HFFc6 (cell line): ENCODE results near the gene LAMA3. TPM values are rescaled to one million over a fixed set of nuclear protein-coding genes. Genes with fewer than 3 reads are reported as not detected.

Experiments
- DNase-seq: peaks from one replicate; pipeline ENCODE4 v3.0.0-alpha.2; 2018
- H3K27ac Mint-ChIP-seq: 2 replicates; pipeline ENCODE4 v1.8.0; 2020; ENCODE audit warnings: mild to moderate bottlenecking, mixed read lengths
- H3K27me3 Mint-ChIP-seq: 2 replicates; pipeline ENCODE4 v1.8.0; 2021; ENCODE audit warnings: mild to moderate bottlenecking, moderate library complexity, mixed read lengths; ENCODE audit not compliant: insufficient read depth
- H3K36me3 Mint-ChIP-seq: 2 replicates; pipeline ENCODE4 v1.8.0; 2021; ENCODE audit warnings: low read depth, mixed read lengths
- H3K4me1 Mint-ChIP-seq: 2 replicates; pipeline ENCODE4 v1.8.0; 2020; ENCODE audit warnings: low read depth, mixed read lengths
- H3K4me3 Mint-ChIP-seq: 2 replicates; pipeline ENCODE4 v1.8.0; 2020; ENCODE audit warnings: mild to moderate bottlenecking, moderate library complexity, mixed read lengths
- H3K9me3 Mint-ChIP-seq: 2 replicates; pipeline ENCODE4 v1.8.0; 2020; ENCODE audit warnings: mild to moderate bottlenecking, mixed read lengths
- total RNA-seq, 6 experiments: library from RNA; stranded (reverse); fragmentation: NEBNext Ultra II Directional; extraction: Animal tissue kit (Norgen Biotek cat#: 25700); gene quantifications; 2 replicates in 1 of 6; 3 replicates in 5 of 6; pipeline ENCODE4 v1.2.3, GENCODE V29; 2021
- TF ChIP-seq, protein P1 (sequence below): fragments of 200-600 bp; sonication (generic); IDR thresholded peaks from 2 replicates; pipeline ENCODE4 v1.5.0; 2021; ENCODE audit warnings: antibody characterized with exemption, mild to moderate bottlenecking

The LAMA3 gene
- total RNA-seq, 6 experiments from 2014 or later, result 0.46 to 1.6 (median 0.54) TPM

DNA sequence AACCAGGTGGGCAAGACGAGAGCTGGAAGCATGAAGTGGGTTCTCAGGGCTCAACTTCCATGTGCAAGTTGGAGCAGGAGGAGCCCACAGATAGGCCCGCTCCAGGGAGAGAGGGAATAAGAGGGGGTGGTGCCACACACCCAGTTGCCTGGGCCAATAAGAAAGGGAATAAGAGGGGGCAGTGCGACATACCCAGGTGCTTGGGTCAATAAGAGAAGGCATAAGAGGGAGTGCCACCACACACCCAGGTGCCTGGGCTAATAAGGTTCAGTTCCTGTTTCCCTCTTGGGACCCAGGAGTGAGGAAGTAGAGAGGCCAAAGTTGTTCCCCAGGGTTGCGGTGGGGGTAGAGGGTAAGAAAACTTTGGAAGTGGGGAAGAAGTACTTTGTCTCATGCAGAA, 127.5 kb downstream of the LAMA3 start:
- no peaks in the 10 kb centered on the region for H3K36me3 Mint-ChIP-seq
- no peak overlapping the region for H3K4me3 Mint-ChIP-seq
- TF ChIP-seq, protein P1, sequence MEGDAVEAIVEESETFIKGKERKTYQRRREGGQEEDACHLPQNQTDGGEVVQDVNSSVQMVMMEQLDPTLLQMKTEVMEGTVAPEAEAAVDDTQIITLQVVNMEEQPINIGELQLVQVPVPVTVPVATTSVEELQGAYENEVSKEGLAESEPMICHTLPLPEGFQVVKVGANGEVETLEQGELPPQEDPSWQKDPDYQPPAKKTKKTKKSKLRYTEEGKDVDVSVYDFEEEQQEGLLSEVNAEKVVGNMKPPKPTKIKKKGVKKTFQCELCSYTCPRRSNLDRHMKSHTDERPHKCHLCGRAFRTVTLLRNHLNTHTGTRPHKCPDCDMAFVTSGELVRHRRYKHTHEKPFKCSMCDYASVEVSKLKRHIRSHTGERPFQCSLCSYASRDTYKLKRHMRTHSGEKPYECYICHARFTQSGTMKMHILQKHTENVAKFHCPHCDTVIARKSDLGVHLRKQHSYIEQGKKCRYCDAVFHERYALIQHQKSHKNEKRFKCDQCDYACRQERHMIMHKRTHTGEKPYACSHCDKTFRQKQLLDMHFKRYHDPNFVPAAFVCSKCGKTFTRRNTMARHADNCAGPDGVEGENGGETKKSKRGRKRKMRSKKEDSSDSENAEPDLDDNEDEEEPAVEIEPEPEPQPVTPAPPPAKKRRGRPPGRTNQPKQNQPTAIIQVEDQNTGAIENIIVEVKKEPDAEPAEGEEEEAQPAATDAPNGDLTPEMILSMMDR, result no peak
- DNase-seq, result no peak
- no peaks in the 10 kb centered on the region for H3K9me3 Mint-ChIP-seq
- peaks cover 6% of the 10 kb centered on the region; the same call in 1 of the 2 replicates for H3K4me1 Mint-ChIP-seq
- no peak overlapping the region for H3K27ac Mint-ChIP-seq
- H3K27me3 Mint-ChIP-seq, result peaks cover 11% of the 10 kb centered on the region

DNA sequence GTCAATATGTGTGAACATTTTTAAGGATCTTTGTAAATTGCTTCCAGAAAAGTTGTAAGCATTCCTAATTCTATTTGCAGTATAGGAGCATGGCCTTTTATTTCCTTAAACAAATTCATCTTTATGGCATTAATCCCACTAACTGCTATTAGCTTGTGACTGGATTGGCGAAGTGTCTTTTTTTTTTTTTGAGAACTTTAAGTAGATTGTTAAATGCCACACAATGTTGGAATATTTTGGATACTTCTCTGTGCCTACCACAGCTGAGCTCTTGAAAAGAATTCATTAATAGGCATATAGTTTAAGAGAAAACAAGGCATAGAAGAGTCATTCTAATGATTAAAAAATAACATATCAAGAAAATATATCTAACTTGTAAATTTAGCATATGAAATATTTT, 129.7 kb downstream of the LAMA3 start:
- no peak for DNase-seq
- peaks cover 21% of the 10 kb centered on the region for H3K4me1 Mint-ChIP-seq
- H3K27me3 Mint-ChIP-seq, result peaks cover 12% of the 10 kb centered on the region
- H3K9me3 Mint-ChIP-seq, result no peaks in the 10 kb centered on the region
- H3K27ac Mint-ChIP-seq, result no peak overlapping the region
- H3K36me3 Mint-ChIP-seq, result no peaks in the 10 kb centered on the region
- H3K4me3 Mint-ChIP-seq, result no peak overlapping the region
- TF ChIP-seq, protein P1, result no peak

DNA sequence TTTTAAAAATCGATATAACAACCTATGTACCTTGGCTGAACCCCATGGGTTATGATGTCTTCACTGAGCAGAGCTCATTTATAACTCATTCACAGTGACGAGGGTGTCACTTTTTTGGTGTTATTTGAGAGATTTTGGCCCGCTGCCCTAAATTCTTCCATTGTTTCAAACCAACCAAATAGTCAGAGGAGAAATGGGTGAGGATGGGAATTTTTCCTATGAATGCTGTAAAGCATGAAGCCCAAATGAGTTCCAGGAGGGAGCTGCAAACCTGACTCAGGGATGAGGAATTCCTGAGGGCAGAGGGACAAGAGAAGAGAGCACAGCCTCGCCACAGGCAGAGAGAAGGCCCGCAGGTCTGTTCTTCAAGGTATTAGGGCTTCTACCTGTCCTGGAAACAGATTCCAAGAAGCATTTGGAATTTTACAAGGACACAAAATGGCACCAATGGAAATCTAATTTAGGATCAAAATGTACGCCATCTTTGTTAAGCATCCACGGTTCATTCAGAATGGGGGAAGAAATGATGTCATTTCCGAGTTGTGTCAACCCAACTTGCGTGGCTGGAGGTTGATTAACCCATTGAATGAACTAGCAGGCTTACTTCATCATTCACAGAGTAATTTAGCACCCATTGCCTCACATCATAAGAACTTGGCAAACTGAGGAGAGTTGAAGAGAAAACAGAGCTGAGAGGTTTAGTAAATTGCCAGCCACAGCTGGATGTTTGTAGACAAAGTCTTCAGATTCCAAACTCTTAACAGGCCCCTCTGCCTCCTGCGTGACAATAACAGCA, 133.5 kb downstream of the LAMA3 start:
- Mint-ChIP-seq H3K4me3 (no peak overlapping the region), H3K27ac (no peak overlapping the region), H3K36me3 (no peaks in the 10 kb centered on the region), H3K4me1 (peaks cover 58% of the 10 kb centered on the region), H3K27me3 (peaks cover 2% of the 10 kb centered on the region; the same call in 1 of the 2 replicates), H3K9me3 (no peaks in the 10 kb centered on the region)
- TF ChIP-seq, protein P1, result no peak
- DNase-seq, result peak; percentile 25

DNA sequence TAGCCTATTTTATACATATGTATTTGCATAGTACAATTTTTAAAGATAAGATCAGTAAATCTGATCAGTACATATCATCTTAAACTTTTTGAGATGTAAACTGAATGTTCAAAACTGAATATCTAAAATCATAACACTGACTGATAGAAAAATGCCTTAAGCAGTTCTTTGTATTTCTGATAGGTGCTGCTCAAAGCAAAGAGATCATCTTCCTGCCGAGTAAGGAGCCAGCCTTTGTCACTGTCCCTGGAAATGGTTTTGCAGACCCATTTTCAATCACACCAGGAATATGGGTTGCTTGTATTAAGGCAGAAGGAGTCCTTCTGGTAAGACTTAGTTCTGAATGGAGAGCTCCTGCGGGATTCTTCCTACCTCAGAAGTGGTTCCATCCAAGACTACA, 135.0 kb downstream of the LAMA3 start:
- TF ChIP-seq, protein P1, result peak; percentile 7; the same call in 1 of the 2 replicates
- H3K36me3 Mint-ChIP-seq, result no peaks in the 10 kb centered on the region
- DNase-seq, result no peak
- H3K27ac Mint-ChIP-seq, result no peak overlapping the region
- peaks cover 2% of the 10 kb centered on the region; the same call in 1 of the 2 replicates for H3K27me3 Mint-ChIP-seq
- H3K4me3 Mint-ChIP-seq, result no peak overlapping the region
- no peaks in the 10 kb centered on the region for H3K9me3 Mint-ChIP-seq
- H3K4me1 Mint-ChIP-seq, result peaks cover 71% of the 10 kb centered on the region

DNA sequence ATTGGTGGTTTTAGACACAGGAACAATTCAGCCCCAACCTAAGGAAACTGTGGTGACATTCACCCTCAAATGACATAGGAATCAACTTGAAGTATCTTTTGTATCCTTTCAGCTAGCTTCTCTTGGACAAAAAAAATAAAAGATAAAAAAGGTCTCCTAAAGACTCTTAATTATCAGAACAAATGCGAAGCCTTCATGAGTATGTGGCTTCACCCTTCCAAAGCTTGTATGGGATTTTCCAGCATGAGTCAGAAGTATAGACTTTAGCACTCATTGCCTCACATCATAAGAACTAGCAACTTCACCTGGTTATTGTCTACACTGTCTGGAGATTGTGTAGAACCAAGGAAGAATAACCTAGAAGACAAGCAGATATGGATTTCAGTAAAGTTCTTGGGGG, 135.4 kb downstream of the LAMA3 start:
- peaks cover 2% of the 10 kb centered on the region; the same call in 1 of the 2 replicates for H3K27me3 Mint-ChIP-seq
- H3K36me3 Mint-ChIP-seq, result no peaks in the 10 kb centered on the region
- no peaks in the 10 kb centered on the region for H3K9me3 Mint-ChIP-seq
- H3K4me3 Mint-ChIP-seq, result no peak overlapping the region
- H3K27ac Mint-ChIP-seq, result no peak overlapping the region
- DNase-seq, result peak; percentile 20
- peaks cover 68% of the 10 kb centered on the region for H3K4me1 Mint-ChIP-seq
- TF ChIP-seq, protein P1, result no peak
